ENCODE measurements around the gene PTPRG.

The PTPRG gene

GRCh38 chr3:61562042-61562720 lies 810 bp downstream of the PTPRG start:
- FAIRE-seq (no peak), DNase-seq (ENCODE audit: extremely low spot score, insufficient read length, low read depth) (no peak)

- no peak for DNase-seq (ENCODE audit: extremely low spot score, insufficient read length, low read depth)
Observed at GRCh38 chr3:61562721-61563312, 1.4 kb downstream of the PTPRG start.

GRCh38 chr3:61563313-61564271 lies 2.2 kb downstream of the PTPRG start:
- DNase-seq (ENCODE audit: extremely low spot score, insufficient read length, low read depth) (no peak), FAIRE-seq (no peak)

More at GRCh38 chr3:61562721-61563312, 1.4 kb downstream of the PTPRG start:
- FAIRE-seq: no peak

- DNase-seq (ENCODE audit: extremely low spot score, insufficient read length, low read depth) (no peak), FAIRE-seq (no peak)
Observed at GRCh38 chr3:61564395-61565059, 3.2 kb downstream of the PTPRG start.

- FAIRE-seq (no peak), DNase-seq (ENCODE audit: extremely low spot score, insufficient read length, low read depth) (no peak)
Observed at GRCh38 chr3:61565569-61565968, 4.2 kb downstream of the PTPRG start.

GRCh38 chr3:61568127-61568526 lies 6.8 kb downstream of the PTPRG start:
- FAIRE-seq (no peak), DNase-seq (ENCODE audit: extremely low spot score, insufficient read length, low read depth) (no peak)

- FAIRE-seq: no peak
- no peak for DNase-seq (ENCODE audit: extremely low spot score, insufficient read length, low read depth)
Observed at GRCh38 chr3:61569856-61570580, 8.6 kb downstream of the PTPRG start.

GRCh38 chr3:61570813-61571212 lies 9.4 kb downstream of the PTPRG start:
- DNase-seq (ENCODE audit: extremely low spot score, insufficient read length, low read depth) (no peak), FAIRE-seq (no peak)

- FAIRE-seq (no peak), DNase-seq (ENCODE audit: extremely low spot score, insufficient read length, low read depth) (no peak)
Observed at GRCh38 chr3:61571516-61572336, 10.4 kb downstream of the PTPRG start.

GRCh38 chr3:61572879-61573278 lies 11.5 kb downstream of the PTPRG start:
- DNase-seq (ENCODE audit: extremely low spot score, insufficient read length, low read depth): no peak
- FAIRE-seq: no peak

- FAIRE-seq (no peak), DNase-seq (ENCODE audit: extremely low spot score, insufficient read length, low read depth) (no peak)
Observed at GRCh38 chr3:61573441-61573840, 12.1 kb downstream of the PTPRG start.

GRCh38 chr3:61574854-61575253 lies 13.5 kb downstream of the PTPRG start:
- DNase-seq (ENCODE audit: extremely low spot score, insufficient read length, low read depth): no peak
- FAIRE-seq: no peak

GRCh38 chr3:61575893-61576292 lies 14.5 kb downstream of the PTPRG start:
- DNase-seq (ENCODE audit: extremely low spot score, insufficient read length, low read depth) (no peak), FAIRE-seq (no peak)

- no peak for DNase-seq (ENCODE audit: extremely low spot score, insufficient read length, low read depth)
- no peak for FAIRE-seq
Observed at GRCh38 chr3:61577760-61578159, 16.4 kb downstream of the PTPRG start.

GRCh38 chr3:61578667-61579367 lies 17.4 kb downstream of the PTPRG start:
- DNase-seq (ENCODE audit: extremely low spot score, insufficient read length, low read depth) (no peak), FAIRE-seq (no peak)

GRCh38 chr3:61579685-61580084 lies 18.3 kb downstream of the PTPRG start:
- FAIRE-seq (no peak), DNase-seq (ENCODE audit: extremely low spot score, insufficient read length, low read depth) (no peak)

- DNase-seq (ENCODE audit: extremely low spot score, insufficient read length, low read depth): no peak
- FAIRE-seq: no peak
Observed at GRCh38 chr3:61580982-61581643, 19.7 kb downstream of the PTPRG start.

- no peak for FAIRE-seq
Observed at GRCh38 chr3:61582287-61582686, 20.9 kb downstream of the PTPRG start.

More at GRCh38 chr3:61582287-61582686, 20.9 kb downstream of the PTPRG start:
- no peak for DNase-seq (ENCODE audit: extremely low spot score, insufficient read length, low read depth)
